CD4-positive, alpha-beta T cell treated with Interleukin-4 for 1 hour (primary cell): ENCODE measurements around the gene PAM.

Source experiments
- DNase-seq, 2 donors: peaks; one replicate each; pipeline ENCODE4 v3.0.0-alpha.2; 2020 to 2022

The PAM gene

DNA sequence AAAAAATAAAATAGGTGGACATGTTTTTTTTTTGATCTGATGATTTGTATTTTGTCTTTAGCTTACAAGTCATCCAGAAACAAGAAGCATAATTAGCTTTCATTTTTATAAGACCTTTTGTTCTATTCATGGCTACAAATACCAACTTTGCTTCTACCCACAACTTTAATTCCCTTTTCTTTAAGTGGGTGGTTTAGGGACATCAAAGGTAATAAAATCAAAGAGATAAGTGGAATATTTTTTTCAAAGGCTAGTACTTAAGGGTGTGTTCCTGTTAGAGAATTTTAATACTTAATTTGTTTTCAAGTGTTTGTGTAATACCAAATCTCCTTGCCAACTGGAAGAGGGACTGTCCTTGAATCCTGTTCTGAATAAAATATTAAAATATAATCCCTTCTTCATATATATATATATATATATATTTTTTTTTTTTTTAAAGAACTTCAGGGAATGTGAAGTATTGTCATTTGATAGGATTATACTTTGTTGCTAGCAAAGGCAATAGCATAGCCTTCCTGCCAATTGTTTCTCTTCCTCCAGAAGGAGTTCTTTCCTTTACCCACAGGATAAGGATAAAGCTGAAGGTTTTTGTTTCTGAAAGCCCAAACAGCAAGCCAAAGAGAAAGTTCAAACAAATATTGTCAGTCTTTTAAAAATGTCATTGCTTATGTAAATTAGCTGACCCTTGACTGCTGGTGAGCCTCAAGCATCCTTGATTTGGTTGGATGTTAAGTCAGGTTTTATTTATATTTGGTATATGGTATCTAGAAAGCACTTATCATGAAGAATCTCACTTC, 108.9 kb downstream of the PAM start:
- no peak for DNase-seq

- no peak for DNase-seq
Observed at GRCh38 chr5:102865171-102865509, 110.0 kb downstream of the PAM start.

- peak; percentile 27 to 29 for DNase-seq
Observed at GRCh38 chr5:102865510-102866236, 110.6 kb downstream of the PAM start.

DNA sequence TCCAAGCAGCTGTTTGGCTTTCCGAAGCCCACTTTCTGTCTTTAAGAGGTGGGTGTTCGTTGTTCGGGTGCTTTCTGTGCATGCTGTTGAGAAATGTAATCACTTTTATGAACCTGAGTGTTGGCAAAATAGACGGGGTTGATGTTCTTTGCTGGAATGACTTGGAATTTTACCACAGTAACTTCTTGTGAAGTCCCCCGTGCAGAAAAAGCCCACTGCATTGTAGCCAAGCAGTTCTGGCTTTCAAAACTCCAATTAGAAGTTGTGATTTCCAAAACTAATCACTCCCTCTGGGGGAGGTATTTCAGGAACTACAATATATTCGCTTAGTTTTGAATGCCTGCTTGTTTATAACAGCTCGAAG, 111.1 kb downstream of the PAM start:
- DNase-seq, result no peak

DNA sequence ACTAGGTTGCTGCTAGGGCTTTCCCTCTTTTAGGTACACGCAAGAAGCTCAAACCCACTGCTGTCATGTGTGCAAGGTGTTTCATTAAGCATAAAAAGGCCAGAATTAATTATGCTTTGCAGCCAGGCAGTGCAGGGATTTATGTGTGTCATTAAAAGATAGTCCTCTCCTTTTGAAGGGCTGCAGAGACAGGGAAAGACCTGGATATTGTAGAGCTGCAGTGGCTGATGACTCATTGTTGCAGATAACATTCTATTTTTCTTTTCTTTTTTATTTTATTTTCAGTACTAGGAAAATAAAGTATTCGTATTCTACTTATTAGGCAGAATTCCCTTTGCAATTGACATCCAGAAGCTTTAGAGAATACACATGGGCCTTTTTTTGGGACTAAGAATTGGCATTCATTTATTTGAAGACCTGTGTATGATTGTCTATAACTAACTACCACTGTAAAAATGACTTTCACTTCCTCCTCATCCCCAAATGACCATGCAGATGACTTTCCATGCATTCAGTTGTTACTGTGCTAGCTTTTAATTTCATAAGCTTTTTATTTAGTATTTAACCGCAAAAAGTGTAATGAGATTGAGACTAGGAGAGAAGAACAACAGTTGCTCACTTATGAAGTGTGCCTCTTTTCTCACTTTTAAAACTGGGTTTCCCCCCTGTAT, 113.0 kb downstream of the PAM start:
- DNase-seq, result no peak

DNA sequence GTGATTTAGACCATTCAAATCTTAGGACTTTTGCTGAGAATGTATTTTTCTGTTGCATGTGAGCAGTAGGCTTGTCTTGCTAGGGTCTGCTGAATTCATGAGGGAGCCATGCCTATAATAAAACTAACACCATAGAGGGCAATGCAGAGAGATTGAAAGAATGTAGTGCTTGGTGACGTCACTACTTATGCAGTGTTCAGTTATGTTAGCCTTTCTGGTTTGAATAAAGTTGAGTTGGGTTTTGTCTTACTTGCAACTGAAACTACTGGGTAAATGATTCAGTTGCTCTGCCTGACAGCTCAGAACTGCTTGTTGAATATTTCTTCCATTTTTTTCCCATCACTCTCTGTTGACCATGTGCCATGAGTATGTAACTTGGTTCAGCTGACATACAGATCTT, 114.1 kb downstream of the PAM start:
- no peak for DNase-seq

DNA sequence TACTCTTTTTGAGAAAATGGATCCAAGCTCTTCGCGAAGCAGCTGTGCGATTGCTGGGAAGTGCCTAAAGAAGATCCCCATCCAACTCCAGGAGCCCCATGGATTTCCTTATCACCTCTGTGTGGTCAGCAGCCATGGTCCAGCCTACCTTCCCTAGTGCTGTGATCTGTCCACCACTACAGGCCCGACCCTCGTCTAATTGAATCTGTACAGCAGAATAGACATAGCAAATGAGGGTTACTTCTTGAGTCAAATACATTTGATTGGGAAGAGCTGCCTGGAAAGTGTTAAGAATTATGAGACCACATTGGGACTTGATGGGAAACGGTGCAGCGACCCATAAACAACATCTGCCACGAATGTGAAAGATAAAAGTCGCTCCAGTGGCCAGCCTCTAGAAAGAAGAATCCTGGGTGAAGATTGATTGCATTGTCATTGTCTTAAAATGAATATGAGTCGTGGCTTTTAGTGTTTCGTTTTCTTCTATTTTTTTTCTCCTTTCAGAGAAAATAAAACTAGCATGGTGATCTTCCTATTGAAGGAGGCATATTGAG, 118.4 kb downstream of the PAM start:
- DNase-seq, result no peak

GRCh38 chr5:102874054-102874453, 118.9 kb downstream of the PAM start:
- DNase-seq, result no peak

GRCh38 chr5:102875721-102876123, 120.6 kb downstream of the PAM start:
- DNase-seq, result no peak

DNA sequence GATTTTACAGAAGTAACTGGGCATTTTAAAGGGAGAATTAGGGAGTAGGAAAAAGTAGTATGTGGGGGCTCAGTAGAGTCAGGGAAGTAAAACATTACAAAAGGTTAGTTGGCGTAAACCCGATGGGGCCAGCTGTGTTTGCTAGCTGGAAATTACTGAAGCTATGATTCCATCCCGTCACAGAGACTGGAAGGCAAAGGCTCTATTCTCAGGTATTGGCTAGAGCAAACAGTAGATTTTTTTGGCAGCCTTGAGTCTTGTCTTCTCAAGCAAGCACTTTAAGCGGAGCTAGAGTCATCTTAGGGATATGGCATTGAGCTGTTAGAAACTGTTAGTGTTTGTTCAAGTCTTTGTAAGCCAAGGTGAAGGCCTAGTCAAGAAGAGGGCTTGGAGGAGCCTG, 121.5 kb downstream of the PAM start:
- DNase-seq, result no peak

- DNase-seq, result no peak
Observed at GRCh38 chr5:102879741-102880140, 124.6 kb downstream of the PAM start.

DNA sequence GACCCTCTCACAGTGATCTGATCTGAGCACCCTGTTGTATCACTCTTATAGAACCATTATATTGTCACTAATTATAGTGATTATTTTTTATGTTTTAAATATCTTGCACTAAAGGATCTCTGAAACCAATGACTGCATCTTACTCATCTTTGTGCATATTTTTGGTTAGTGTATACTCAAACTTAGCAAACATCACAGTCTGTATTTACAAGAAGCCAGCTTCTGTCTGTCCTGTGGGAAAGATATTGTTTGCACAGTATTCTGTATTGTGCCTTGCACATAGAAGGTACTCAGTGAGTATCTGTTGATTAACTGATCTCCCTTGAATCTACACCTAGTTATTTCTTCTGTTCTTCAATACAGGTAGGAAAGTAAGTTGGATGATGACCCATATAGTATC, 131.5 kb downstream of the PAM start:
- no peak for DNase-seq

GRCh38 chr5:102888483-102888882, 133.4 kb downstream of the PAM start:
- DNase-seq, result peak in 1 of 2 donors; percentile 21

DNA sequence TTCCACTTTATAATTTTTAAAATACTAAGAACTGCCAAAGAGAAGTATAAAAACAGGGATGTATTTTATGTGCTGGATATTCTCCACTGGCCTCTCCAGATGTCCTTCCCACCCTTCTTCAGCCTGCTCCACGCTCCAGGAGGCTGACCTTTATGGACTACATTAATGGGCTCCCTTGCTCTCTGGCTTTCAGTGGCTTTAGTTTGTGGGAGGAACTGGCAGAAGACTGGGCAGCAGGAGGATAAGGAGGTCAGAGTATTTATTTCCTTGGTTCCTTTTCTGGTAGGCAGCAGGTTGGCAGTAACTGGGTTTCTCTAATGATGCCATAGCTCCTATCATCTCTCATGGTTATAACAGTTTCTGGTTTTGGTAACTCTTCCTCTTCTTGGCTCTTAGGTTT, 133.9 kb downstream of the PAM start:
- no peak for DNase-seq

GRCh38 chr5:102890133-102890532, 135.0 kb downstream of the PAM start:
- no peak for DNase-seq

- no peak for DNase-seq
Observed at GRCh38 chr5:102891175-102891574, 136.1 kb downstream of the PAM start.

DNA sequence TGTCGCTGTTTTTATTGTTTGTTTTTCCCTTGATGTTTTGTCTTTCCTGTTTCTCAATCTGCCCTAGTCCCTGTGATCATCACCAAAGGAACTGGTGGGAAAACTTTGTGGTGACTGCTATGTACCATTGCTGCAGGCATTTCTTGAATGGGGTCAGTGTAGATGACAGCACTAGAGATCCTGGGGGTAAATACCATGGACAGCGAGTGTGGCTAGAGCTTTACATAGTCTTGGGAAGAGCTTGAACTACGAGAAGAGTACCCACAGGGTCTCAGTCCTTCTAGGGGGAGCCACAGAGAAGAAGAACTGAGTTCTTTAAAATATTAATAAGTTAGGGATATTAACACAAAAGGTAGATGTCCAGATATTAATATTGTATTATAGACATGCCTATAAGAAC, 138.8 kb downstream of the PAM start:
- DNase-seq, result no peak

GRCh38 chr5:102895234-102895633, 140.1 kb downstream of the PAM start:
- DNase-seq, result no peak

DNA sequence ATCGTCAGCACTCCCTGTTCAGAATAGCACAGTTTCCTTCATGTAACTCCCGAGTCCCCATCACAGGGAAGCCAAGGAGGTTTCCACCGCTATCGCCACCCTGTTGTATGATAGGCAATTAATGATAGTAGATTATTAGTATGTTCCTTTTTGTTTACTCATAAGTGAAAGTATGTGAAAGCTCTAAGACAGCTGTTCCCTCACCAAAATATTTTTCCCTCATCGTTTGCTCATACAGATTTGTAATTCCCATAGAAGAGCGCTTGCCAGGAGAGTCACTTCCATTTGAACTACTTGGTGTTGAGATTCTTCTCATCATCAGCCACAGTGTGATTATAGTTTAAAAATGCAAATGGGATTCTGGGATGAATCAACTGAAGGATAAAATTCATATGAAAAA, 140.9 kb downstream of the PAM start:
- no peak for DNase-seq

GRCh38 chr5:102901424-102902134, 146.5 kb downstream of the PAM start:
- DNase-seq, result no peak

DNA sequence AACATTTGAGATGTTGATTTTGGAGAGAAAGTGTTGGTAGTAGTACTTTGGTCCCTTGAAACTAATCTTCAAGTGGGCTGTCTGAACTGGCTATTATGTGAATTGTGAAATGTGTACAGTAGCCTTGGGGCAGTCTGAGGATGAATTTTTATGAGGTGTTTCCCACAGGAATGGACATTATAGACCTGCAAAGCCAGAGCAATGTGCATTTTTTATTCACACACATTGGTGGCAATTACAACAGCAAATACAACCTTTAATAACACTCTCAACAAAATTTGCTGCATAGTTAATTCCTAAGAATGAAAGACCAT, 147.0 kb downstream of the PAM start:
- DNase-seq, result no peak

GRCh38 chr5:102902647-102903046, 147.5 kb downstream of the PAM start:
- DNase-seq, result no peak
